HepG2 (cell line): ENCODE results near the gene SYCE3. TPM values are rescaled to one million over a fixed set of nuclear protein-coding genes. Genes with fewer than 3 reads are reported as not detected.

ENCODE experiments used
- ATAC-seq: fragments of 200-7000 bp; cut with Tn5 transposase; 3 replicates; pipeline ENCODE4 v1.9.1; 2020; ENCODE audit warnings: mild to moderate bottlenecking, moderate library complexity
- BruUV-seq: library from RNA; stranded (reverse); fragments of 400-500 nt; replicated peaks from 2 replicates; lab custom pipeline; 2021; lab: Mats Ljungman, UMichigan
- CTCF ChIA-PET: fragments of 300-600 bp; formaldehyde crosslinking; extraction: SDS; loops from one replicate; lab custom pipeline; 2021; ENCODE audit warnings: low total read pairs, inconsistent platforms, low intra/inter-chr PET ratio; lab: Yijun Ruan, JAX
- POLR2A ChIA-PET: fragments of 350-600 bp; sonication (Branson Sonifier 250); formaldehyde crosslinking; loops from one replicate; lab custom pipeline; 2020; ENCODE audit warnings: antibody characterized with exemption, inconsistent platforms; lab: Yijun Ruan, JAX
- DNase-seq: peaks from one replicate; pipeline ENCODE4 v3.0.0-alpha.2; 2015; ENCODE audit warnings: low spot score
- FAIRE-seq: peaks from 3 replicates; lab custom pipeline; 2011; peaks lifted over from hg19 to GRCh38; lab: Jason Lieb, UNC
- H2AFZ ChIP-seq: one replicate; pipeline ENCODE4 v1.6.1; 2011; ENCODE audit warnings: low read length, inconsistent platforms
- H3K27ac ChIP-seq: fragments of 300-600 bp; 3 replicates; pipeline ENCODE4 v1.8.0; 2011; ENCODE audit warnings: mixed run types, mild to moderate bottlenecking, mixed read lengths, low read length, inconsistent platforms; ENCODE audit not compliant: insufficient read depth; ENCODE audit errors: extremely low read length
- H3K27me3 ChIP-seq, 2 experiments: fragments of 200-600 bp in 1 of 2; 2 replicates in 1 of 2; 3 replicates in 1 of 2; pipeline versions ENCODE4 v1.6.0 to v1.8.0; 2011; ENCODE audit warnings: low read length in 2 of 2, mild to moderate bottlenecking in 2 of 2, moderate library complexity in 2 of 2, inconsistent platforms in 1 of 2; ENCODE audit not compliant: insufficient read depth in 2 of 2, control insufficient read depth in 1 of 2
- H3K36me3 ChIP-seq, 2 experiments: fragments of 200-600 bp in 1 of 2; replicated peaks in 1 of 2; 2 replicates in 1 of 2; 3 replicates in 1 of 2; pipeline versions ENCODE4 v1.5.1 to v1.8.0; 2011; ENCODE audit warnings: low read length in 2 of 2, inconsistent platforms in 1 of 2; ENCODE audit not compliant: insufficient read depth in 2 of 2, control insufficient read depth in 1 of 2
- H3K4me1 ChIP-seq: 2 replicates; pipeline ENCODE4 v1.5.1; 2012; ENCODE audit warnings: low read length, inconsistent platforms; ENCODE audit not compliant: insufficient read depth
- H3K4me2 ChIP-seq: 2 replicates; pipeline ENCODE4 v1.6.0; 2011; ENCODE audit warnings: low read depth, low read length, inconsistent platforms
- H3K4me3 ChIP-seq, 3 experiments: fragments of 200-600 bp in 1 of 3; sonication (generic), shearing (Covaris generic) in 1 of 3; replicated peaks in 1 of 3; 2 replicates each; pipeline ENCODE4 v1.5.1; 2011 to 2016; ENCODE audit warnings: low read length in 3 of 3, inconsistent platforms in 2 of 3, low read depth in 2 of 3, mild to moderate bottlenecking in 2 of 3, control low read depth in 1 of 3, mixed read lengths in 1 of 3; ENCODE audit not compliant: insufficient read depth in 1 of 3
- H3K79me2 ChIP-seq: one replicate; pipeline ENCODE4 v1.6.1; 2011; ENCODE audit warnings: low read length, inconsistent platforms; ENCODE audit not compliant: insufficient read depth
- H3K9ac ChIP-seq: 2 replicates; pipeline ENCODE4 v1.6.0; 2011; ENCODE audit warnings: mild to moderate bottlenecking, low read depth, low read length, inconsistent platforms; ENCODE audit not compliant: insufficient read depth
- H3K9me3 ChIP-seq: 2 replicates; pipeline ENCODE4 v1.5.1; 2012; ENCODE audit warnings: mild to moderate bottlenecking, low read length
- H4K20me1 ChIP-seq: 2 replicates; pipeline ENCODE4 v1.6.0; 2011; ENCODE audit warnings: inconsistent platforms, mild to moderate bottlenecking, low read length, moderate library complexity; ENCODE audit not compliant: insufficient read depth
- CC2D1A ChIP-seq: sonication (generic); formaldehyde crosslinking; IDR thresholded peaks from 2 replicates; pipeline ENCODE4 v1.8.1; 2023; ENCODE audit warnings: mild to moderate bottlenecking, missing genetic modification reagents
- CEBPB ChIP-seq: IDR thresholded peaks from 2 replicates; pipeline ENCODE4 v1.6.1; 2011; ENCODE audit warnings: low read depth, low read length, improper control_type of control experiment, borderline replicate concordance
- CERS6 ChIP-seq: sonication (generic); formaldehyde crosslinking; IDR thresholded peaks from 2 replicates; pipeline ENCODE4 v1.5.0; 2020; ENCODE audit warnings: missing genetic modification reagents
- DR1 ChIP-seq: sonication (generic); formaldehyde crosslinking; IDR thresholded peaks from 2 replicates; pipeline ENCODE4 v1.8.0; 2021; ENCODE audit warnings: mild to moderate bottlenecking, missing genetic modification reagents, inconsistent platforms
- EZH2 ChIP-seq: conservative IDR thresholded peaks from 2 replicates; pipeline ENCODE4 v1.6.1; 2012; ENCODE audit warnings: mild to moderate bottlenecking, low read depth, low read length, moderate library complexity
- GATAD1 ChIP-seq: IDR thresholded peaks from 2 replicates; pipeline ENCODE4 v1.6.1; 2016; ENCODE audit warnings: missing genetic modification reagents, missing compliant biosample characterization
- JUNB ChIP-seq: sonication (generic); formaldehyde crosslinking; IDR thresholded peaks from 2 replicates; pipeline ENCODE4 v1.8.0; 2022; ENCODE audit warnings: missing genetic modification reagents, mild to moderate bottlenecking, borderline replicate concordance
- MIER2 ChIP-seq: IDR thresholded peaks from 2 replicates; pipeline ENCODE4 v1.6.1; 2016; ENCODE audit warnings: missing biosample characterization, missing genetic modification reagents
- MYNN ChIP-seq: sonication (generic); formaldehyde crosslinking; IDR thresholded peaks from 2 replicates; pipeline ENCODE4 v1.4.0; 2020; ENCODE audit warnings: mild to moderate bottlenecking, low read depth, missing genetic modification reagents
- NFE2L2 ChIP-seq: fragments of 150-350 bp; IDR thresholded peaks from 2 replicates; pipeline ENCODE4 v1.6.1; 2014; ENCODE audit warnings: low read length
- NRL ChIP-seq: sonication (generic); formaldehyde crosslinking; IDR thresholded peaks from 2 replicates; pipeline ENCODE4 v1.5.0; 2020; ENCODE audit warnings: missing genetic modification reagents, mild to moderate bottlenecking, moderate library complexity, borderline replicate concordance
- PRMT3 ChIP-seq: sonication (generic); formaldehyde crosslinking; IDR thresholded peaks from 2 replicates; pipeline ENCODE4 v1.8.1; 2022; ENCODE audit warnings: low read depth, mild to moderate bottlenecking, moderate library complexity, missing genetic modification reagents, borderline replicate concordance
- RBAK ChIP-seq: sonication (generic); formaldehyde crosslinking; IDR thresholded peaks from 2 replicates; pipeline ENCODE4 v1.5.1; 2020; ENCODE audit warnings: mild to moderate bottlenecking, missing genetic modification reagents
- ZBTB1 ChIP-seq: sonication (generic); formaldehyde crosslinking; IDR thresholded peaks from 2 replicates; pipeline ENCODE4 v1.4.0; 2020; ENCODE audit warnings: missing genetic modification reagents, borderline replicate concordance
- ZBTB46 ChIP-seq: sonication (generic); formaldehyde crosslinking; IDR thresholded peaks from 2 replicates; pipeline ENCODE4 v1.4.0; 2020; ENCODE audit warnings: mild to moderate bottlenecking, missing genetic modification reagents, borderline replicate concordance
- ZNF263 ChIP-seq: sonication (generic); formaldehyde crosslinking; IDR thresholded peaks from 2 replicates; pipeline ENCODE4 v1.4.0; 2020; ENCODE audit warnings: missing genetic modification reagents
- ZNF280B ChIP-seq: sonication (generic); formaldehyde crosslinking; IDR thresholded peaks from 2 replicates; pipeline ENCODE4 v1.5.0; 2020; ENCODE audit warnings: missing genetic modification reagents, mild to moderate bottlenecking, borderline replicate concordance
- ZNF296 ChIP-seq: sonication (generic); formaldehyde crosslinking; conservative IDR thresholded peaks from 2 replicates; pipeline ENCODE4 v1.5.0; 2020; ENCODE audit warnings: mild to moderate bottlenecking, missing genetic modification reagents
- ZNF451 ChIP-seq: sonication (generic); formaldehyde crosslinking; IDR thresholded peaks from 2 replicates; pipeline ENCODE4 v1.5.0; 2020; ENCODE audit warnings: mild to moderate bottlenecking, missing genetic modification reagents
- ZNF678 ChIP-seq: sonication (generic); formaldehyde crosslinking; IDR thresholded peaks from 2 replicates; pipeline ENCODE4 v1.4.0; 2020; ENCODE audit warnings: mild to moderate bottlenecking, missing genetic modification reagents
- whole genome bisulfite sequencing: methylation state at CpG from one replicate; pipeline ENCODE4 v1.1.6; 2017; ENCODE audit warnings: low lambda C conversion rate; 5-methylcytosine and 5-hydroxymethylcytosine counted together
- in situ Hi-C: cut with HindIII; loops from 2 replicates; pipeline ENCODE4 v1.10.0; 2017; ENCODE audit warnings: low pct_unique_long_range_greater_than_20kb; ENCODE audit not compliant: extremely low pct_ligation_motif_present
- intact Hi-C: fragments of 100-400 bp; cut with micrococcal nuclease; formaldehyde crosslinking; loops from one replicate; pipeline ENCODE4 v1.10.0; 2022; ENCODE audit not compliant: unreplicated experiment
- polyA plus RNA-seq, 8 experiments: library from polyadenylated mRNA; depleted of rRNA in 3 of 8; stranded (reverse) in 7 of 8; unstranded in 1 of 8; fragments of >200 nt; fragmentation: Illumina TruSeq in 4 of 8; extraction: Trizol in 4 of 8; gene quantifications; 2 replicates each; pipeline versions ENCODE4 v1.2.1 to v1.2.3, GENCODE V29; 2011 to 2016; ENCODE audit warnings: low read depth in 4 of 8, missing spikeins in 1 of 8, mixed read lengths in 1 of 8; ENCODE audit not compliant: insufficient read depth in 1 of 8
- total RNA-seq, 5 experiments: library from RNA; depleted of rRNA; stranded (reverse); fragments of >200 nt; fragmentation: Illumina TruSeq; extraction: Trizol; gene quantifications; 2 replicates each; pipeline ENCODE4 v1.2.3, GENCODE V29; 2016; ENCODE audit warnings: low read depth in 1 of 5

Gene SYCE3
- total and polyA plus RNA-seq, 2 of the 13 experiments (the other 11 are each of a cell fraction or from before 2014, with no cell fraction given) = not detected

- TF ChIP-seq ZNF678 (CRISPR knock-in tag) (peak; percentile 19; the same call in 1 of the 2 replicates), ZBTB46 (CRISPR knock-in tag) (no peak), ZNF451 (CRISPR knock-in tag) (0 out of 2 replicates have a peak, but pooled peaks have one; percentile 12), ZNF263 (no peak; the same call in 1 of the 2 replicates), CEBPB (no peak), CERS6 (CRISPR knock-in tag) (no peak), ZNF296 (CRISPR knock-in tag) (no peak)
Measured at GRCh38 chr22:50530580-50530876, 32.2 kb downstream of the SYCE3 start (continued).

- Histone ChIP-seq H4K20me1 (no peaks in the 10 kb centered on the region), H3K9ac (peak within 1 kb of the TSS; percentile 73), H3K4me2 (peak within 1 kb of the TSS; percentile 84), H3K36me3 (no peaks in the 10 kb centered on the region), H3K4me1 (peaks cover 74% of the 10 kb centered on the region), H2AFZ (no peak within 1 kb of the TSS), H3K4me3 (peak within 1 kb of the TSS; percentile 58 to 83 (median 74); a peak in 5 of 6 replicates), H3K27ac (peak within 1 kb of the TSS; percentile 74), H3K27me3 (0 out of 5 replicates have a peak, but pooled peaks cover 0 to 6% of the 10 kb centered on the region in 2 experiments), H3K79me2 (peaks cover 3% of the 10 kb centered on the region), H3K9me3 (no peaks in the 10 kb centered on the region)
- intact Hi-C loops = loop anchor here (5.0 kb wide), 1 partner anchor 32 kb away; the partner anchor contains the start of gene SYCE3
- ATAC-seq (peak; percentile 39), FAIRE-seq (no peak), DNase-seq (peak; percentile 74)
- WGBS = 4% methylated on average over 10 of the region's 92 CpGs
- ChIA-PET POLR2A (interaction anchor here (1.0 to 1.9 kb wide), 10 partner anchors 8 to 170 kb away, joined by 3 to 10 read pairs (median 4); partner anchors contain the start of genes CHKB, KLHDC7B, LMF2 and NCAPH2), CTCF (no interaction called here)
- in situ Hi-C loops = loop anchor here (5.0 kb wide), 1 partner anchor 37 kb away; no protein-coding TSS in a partner anchor
- TSS peak; percentile 21 for BruUV-seq
- TF ChIP-seq PRMT3 (CRISPR knock-in tag) (no peak), ZBTB1 (peak; percentile 25; the same call in 1 of the 2 replicates), CC2D1A (CRISPR knock-in tag) (no peak), NRL (no peak), EZH2 (no peak), JUNB (CRISPR knock-in tag) (no peak), NFE2L2 (no peak), DR1 (CRISPR knock-in tag) (no peak; the same call in 1 of the 2 replicates), RBAK (CRISPR knock-in tag) (no peak), GATAD1 (CRISPR knock-in tag) (no peak; the same call in 1 of the 2 replicates), MYNN (no peak), ZNF280B (no peak), MIER2 (no peak)
Measured at GRCh38 chr22:50529897-50530579, 32.7 kb downstream of the SYCE3 start, which contains the start of gene TYMP. Gene TYMP, minus strand, starts transcription at chr22:50530012. Its CDS starts 303 bp downstream, at chr22:50529709.
